ENCODE measurements around the gene SEMA3B. TPM values are rescaled to one million over a fixed set of nuclear protein-coding genes. Genes with fewer than 3 reads are reported as not detected.

Gene SEMA3B
- total RNA-seq, 1 donor from 2014 or later = 24.2 TPM

- intact Hi-C loops (cut with DNase I) = loop anchor here (2.0 kb wide), 2 partner anchors 25 to 35 kb away; partner anchors contain the start of genes HYAL3 and NAA80
- Histone ChIP-seq H3K36me3 (peaks cover under 1 to 2% of the 10 kb centered on the region in 2 donors), H3K9me3 (no peaks in the 10 kb centered on the region), H3K27me3 (no peaks in the 10 kb centered on the region), H3K4me1 (peaks cover 33 to 60% of the 10 kb centered on the region in 2 donors), H3K4me3 (peak overlapping the region in 1 of 2 donors; percentile 3), H3K27ac (peak overlapping the region; percentile 97 to 99)
- TF ChIP-seq CTCF (IDR thresholded peaks at IDR 0.05) = no peak
- no peak for DNase-seq (ENCODE audit: low spot score in 2 of 2)
These were observed 5.2 kb upstream of the SEMA3B start for GRCh38 chr3:50263478-50264382.

GRCh38 chr3:50264383-50264963, 4.5 kb upstream of the SEMA3B start:
- H3K36me3 ChIP-seq = no peaks in the 10 kb centered on the region
- peaks cover 35 to 64% of the 10 kb centered on the region in 2 donors for H3K4me1 ChIP-seq
- peak overlapping the region; percentile 97 to 99 for H3K27ac ChIP-seq
- H3K4me3 ChIP-seq = peak overlapping the region in 1 of 2 donors; percentile 3
- intact Hi-C loops (cut with DNase I) = loop anchor here (2.0 kb wide), 2 partner anchors 26 to 34 kb away; partner anchors contain the start of genes HYAL3 and NAA80
- peak; percentile 69 to 95 for DNase-seq (ENCODE audit: low spot score in 2 of 2)
- H3K27me3 ChIP-seq = no peaks in the 10 kb centered on the region
- TF ChIP-seq CTCF (IDR thresholded peaks at IDR 0.05) = no peak
- no peaks in the 10 kb centered on the region for H3K9me3 ChIP-seq

GRCh38 chr3:50264964-50265485, 3.9 kb upstream of the SEMA3B start:
- Histone ChIP-seq H3K36me3 (no peaks in the 10 kb centered on the region), H3K9me3 (no peaks in the 10 kb centered on the region), H3K27me3 (no peaks in the 10 kb centered on the region), H3K27ac (peak overlapping the region; percentile 97 to 99), H3K4me3 (no peak overlapping the region), H3K4me1 (peaks cover 33 to 66% of the 10 kb centered on the region in 2 donors)
- no peak for DNase-seq (ENCODE audit: low spot score in 2 of 2)
- intact Hi-C loops (cut with DNase I) = loop anchor here (2.0 kb wide), 2 partner anchors 26 to 34 kb away; partner anchors contain the start of genes HYAL3 and NAA80
- TF ChIP-seq CTCF (IDR thresholded peaks at IDR 0.05) = no peak

- intact Hi-C loops (cut with DNase I) = loop anchor here (2.0 kb wide), 2 partner anchors 27 to 33 kb away; partner anchors contain the start of genes HYAL3 and NAA80
- no peak for TF ChIP-seq CTCF (IDR thresholded peaks at IDR 0.05)
- Histone ChIP-seq H3K27me3 (no peaks in the 10 kb centered on the region), H3K4me3 (peak overlapping the region in 1 of 2 donors; percentile 70), H3K36me3 (no peaks in the 10 kb centered on the region), H3K4me1 (peaks cover 33 to 68% of the 10 kb centered on the region in 2 donors), H3K27ac (peak overlapping the region; percentile 97 to 99), H3K9me3 (no peaks in the 10 kb centered on the region)
- DNase-seq (ENCODE audit: low spot score in 2 of 2) = no peak
These were observed 3.4 kb upstream of the SEMA3B start for GRCh38 chr3:50265571-50265970.

GRCh38 chr3:50266017-50266416, 2.9 kb upstream of the SEMA3B start:
- intact Hi-C loops (cut with DNase I) = no loop called here
- Histone ChIP-seq H3K36me3 (no peaks in the 10 kb centered on the region), H3K4me3 (peak overlapping the region in 1 of 2 donors; percentile 70), H3K9me3 (no peaks in the 10 kb centered on the region), H3K27ac (peak overlapping the region; percentile 97 to 99), H3K27me3 (no peaks in the 10 kb centered on the region), H3K4me1 (peaks cover 28 to 65% of the 10 kb centered on the region in 2 donors)
- no peak for DNase-seq (ENCODE audit: low spot score in 2 of 2)
- TF ChIP-seq CTCF (IDR thresholded peaks at IDR 0.05) = no peak

Data from ascending aorta (tissue), 2 donors.